ENCODE results near the gene RAB17.

- TF ChIP-seq FOXK2 (IDR thresholded peaks at IDR 0.05) (no peak), CREB1 (IDR thresholded peaks at IDR 0.05; ENCODE audit: low read depth) (no peak)
Measured at GRCh38 chr2:237549643-237550415, 40.7 kb downstream of the RAB17 start.

Data from GM12878 (cell line).